Measurements from ENCODE around the gene PTH1R. TPM values are rescaled to one million over a fixed set of nuclear protein-coding genes. Genes with fewer than 3 reads are reported as not detected.
A peak's percentile ranks its signal among the peaks of the same experiment; 100 is the strongest.

PTH1R gene
- total RNA-seq, 1 donor from 2014 or later, result 10.3 TPM

DNA sequence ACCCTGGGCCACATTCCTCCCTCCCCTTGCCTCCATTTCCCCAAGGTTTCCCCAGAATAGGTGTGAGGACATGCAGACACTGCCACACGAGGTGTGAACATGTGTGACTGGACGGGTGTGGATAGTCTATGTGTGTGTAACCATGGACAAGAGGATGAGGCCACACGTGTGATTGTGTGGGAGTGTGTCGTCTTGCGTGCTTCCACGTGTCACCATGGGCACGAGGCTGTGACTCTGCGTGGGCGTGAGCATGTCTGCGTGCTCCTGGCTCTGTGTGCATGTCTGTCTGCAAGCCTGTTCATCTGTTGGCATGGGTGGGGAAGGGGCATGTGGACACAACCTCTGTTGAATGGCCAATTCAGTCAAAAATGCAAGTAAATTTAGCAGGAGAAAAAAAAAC is 8.1 kb upstream of the PTH1R start:
- H3K27me3 ChIP-seq, result no peaks in the 10 kb centered on the region
- no peaks in the 10 kb centered on the region for H3K9me3 ChIP-seq
- TF ChIP-seq, protein P1, sequence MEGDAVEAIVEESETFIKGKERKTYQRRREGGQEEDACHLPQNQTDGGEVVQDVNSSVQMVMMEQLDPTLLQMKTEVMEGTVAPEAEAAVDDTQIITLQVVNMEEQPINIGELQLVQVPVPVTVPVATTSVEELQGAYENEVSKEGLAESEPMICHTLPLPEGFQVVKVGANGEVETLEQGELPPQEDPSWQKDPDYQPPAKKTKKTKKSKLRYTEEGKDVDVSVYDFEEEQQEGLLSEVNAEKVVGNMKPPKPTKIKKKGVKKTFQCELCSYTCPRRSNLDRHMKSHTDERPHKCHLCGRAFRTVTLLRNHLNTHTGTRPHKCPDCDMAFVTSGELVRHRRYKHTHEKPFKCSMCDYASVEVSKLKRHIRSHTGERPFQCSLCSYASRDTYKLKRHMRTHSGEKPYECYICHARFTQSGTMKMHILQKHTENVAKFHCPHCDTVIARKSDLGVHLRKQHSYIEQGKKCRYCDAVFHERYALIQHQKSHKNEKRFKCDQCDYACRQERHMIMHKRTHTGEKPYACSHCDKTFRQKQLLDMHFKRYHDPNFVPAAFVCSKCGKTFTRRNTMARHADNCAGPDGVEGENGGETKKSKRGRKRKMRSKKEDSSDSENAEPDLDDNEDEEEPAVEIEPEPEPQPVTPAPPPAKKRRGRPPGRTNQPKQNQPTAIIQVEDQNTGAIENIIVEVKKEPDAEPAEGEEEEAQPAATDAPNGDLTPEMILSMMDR (IDR thresholded peaks at IDR 0.05), result no peak
- H3K27ac ChIP-seq, result no peak overlapping the region
- DNase-seq (ENCODE audit: low spot score in 2 of 2), result no peak
- intact Hi-C loops (cut with DNase I), result no loop called here
- H3K4me1 ChIP-seq, result peaks cover 24 to 41% of the 10 kb centered on the region in 2 donors
- H3K36me3 ChIP-seq, result no peaks in the 10 kb centered on the region
- no peak overlapping the region for H3K4me3 ChIP-seq

DNA sequence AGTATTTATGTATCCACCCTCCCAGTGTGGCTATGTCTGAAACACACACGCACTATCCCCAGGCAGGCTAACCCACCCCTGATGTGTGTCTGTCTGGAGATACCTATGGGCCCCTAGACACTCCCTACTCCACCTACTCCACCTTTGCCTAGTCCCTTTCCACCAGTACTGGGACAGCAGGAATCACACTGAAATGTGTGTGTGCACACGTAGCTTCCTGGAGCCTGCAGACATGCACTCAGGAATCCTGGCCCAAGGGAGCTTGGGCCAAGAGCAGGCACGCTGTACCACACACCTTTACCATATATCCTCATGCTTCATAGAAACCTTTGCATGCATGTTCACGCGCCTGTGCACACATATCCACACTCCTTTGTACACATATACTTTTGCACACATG is 6.9 kb upstream of the PTH1R start:
- TF ChIP-seq, protein P1 (IDR thresholded peaks at IDR 0.05), result no peak
- Histone ChIP-seq H3K9me3 (no peaks in the 10 kb centered on the region), H3K27me3 (no peaks in the 10 kb centered on the region), H3K27ac (no peak overlapping the region), H3K4me3 (no peak overlapping the region), H3K4me1 (peaks cover 30 to 45% of the 10 kb centered on the region in 2 donors), H3K36me3 (no peaks in the 10 kb centered on the region)
- DNase-seq (ENCODE audit: low spot score in 2 of 2), result no peak
- intact Hi-C loops (cut with DNase I), result loop anchor here (5.0 kb wide), 1 partner anchor 107 kb away; the partner anchor contains the start of genes CCDC12 and NBEAL2

DNA sequence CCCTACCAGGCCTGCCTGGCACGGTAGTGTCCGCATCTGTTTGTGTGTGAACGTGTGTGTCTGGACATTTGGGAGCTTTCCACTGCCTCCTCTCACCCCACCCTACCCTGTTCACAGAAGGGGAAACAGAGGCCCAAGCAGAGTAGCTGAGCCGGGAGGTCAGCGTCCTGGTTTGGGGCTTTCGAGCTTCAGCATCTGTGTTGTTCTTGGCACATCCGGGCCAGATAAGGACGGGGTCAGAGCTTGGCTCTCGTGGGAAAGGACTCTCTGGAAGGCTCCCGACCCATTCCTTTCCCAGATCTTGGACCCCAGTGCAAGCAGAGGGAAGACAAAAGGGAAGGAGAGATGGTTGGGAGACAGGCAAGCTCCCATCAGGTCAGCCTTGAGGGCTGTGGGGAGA is 6.3 kb upstream of the PTH1R start:
- Histone ChIP-seq H3K4me3 (no peak overlapping the region), H3K9me3 (no peaks in the 10 kb centered on the region), H3K4me1 (peaks cover 30 to 45% of the 10 kb centered on the region in 2 donors), H3K27me3 (no peaks in the 10 kb centered on the region), H3K27ac (no peak overlapping the region), H3K36me3 (no peaks in the 10 kb centered on the region)
- TF ChIP-seq, protein P1 (IDR thresholded peaks at IDR 0.05), result no peak
- intact Hi-C loops (cut with DNase I), result loop anchor here (5.0 kb wide), 1 partner anchor 106 kb away; the partner anchor contains the start of genes CCDC12 and NBEAL2
- DNase-seq (ENCODE audit: low spot score in 2 of 2), result no peak

DNA sequence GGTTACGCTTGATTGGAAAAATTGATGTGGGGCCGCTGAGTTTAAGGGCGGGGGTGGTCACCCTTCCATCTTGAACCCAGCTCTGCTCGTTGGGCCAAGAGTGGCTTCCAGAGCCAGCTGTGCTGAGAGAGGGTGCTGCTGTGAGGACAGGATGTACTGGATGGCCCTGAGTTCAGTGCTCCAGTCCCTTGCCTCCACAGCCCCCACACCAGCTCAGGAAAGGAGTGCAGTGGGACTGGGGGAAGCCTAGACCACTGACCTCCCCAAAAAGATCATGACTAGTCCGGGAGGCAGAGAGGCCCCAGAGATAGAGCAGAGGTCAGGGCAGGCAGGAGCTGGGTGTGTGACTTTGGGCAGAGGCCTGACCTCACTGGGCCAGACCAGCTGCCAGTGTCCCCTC is 4.0 kb upstream of the PTH1R start:
- peak overlapping the region; percentile 75 to 78 for H3K27ac ChIP-seq
- H3K9me3 ChIP-seq, result no peaks in the 10 kb centered on the region
- intact Hi-C loops (cut with DNase I), result loop anchor here (5.0 kb wide), 1 partner anchor 104 kb away; the partner anchor contains the start of genes CCDC12 and NBEAL2
- no peaks in the 10 kb centered on the region for H3K36me3 ChIP-seq
- H3K27me3 ChIP-seq, result no peaks in the 10 kb centered on the region
- TF ChIP-seq, protein P1 (IDR thresholded peaks at IDR 0.05), result no peak
- no peak for DNase-seq (ENCODE audit: low spot score in 2 of 2)
- H3K4me3 ChIP-seq, result no peak overlapping the region
- peaks cover 17 to 28% of the 10 kb centered on the region in 2 donors for H3K4me1 ChIP-seq

DNA sequence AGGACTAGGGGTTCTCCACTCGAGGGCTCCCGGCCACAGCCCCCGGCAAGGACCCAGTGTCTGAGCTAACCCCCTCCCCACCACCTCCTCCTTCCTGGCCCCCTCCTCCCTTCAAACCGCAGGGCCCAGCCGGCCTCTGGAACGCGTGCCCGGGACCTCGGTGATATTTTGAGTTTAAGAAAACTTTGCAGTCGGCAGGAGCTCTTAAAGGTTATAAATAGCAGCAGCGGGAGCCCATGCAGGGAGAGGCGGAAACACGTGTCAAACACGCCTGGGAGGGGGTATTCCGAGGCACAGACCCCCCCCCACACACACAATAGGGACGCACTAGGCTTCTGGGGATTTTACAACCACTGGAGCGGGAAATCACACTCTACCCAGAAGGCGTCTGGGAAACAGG is 3.1 kb upstream of the PTH1R start:
- TF ChIP-seq, protein P1 (IDR thresholded peaks at IDR 0.05), result no peak
- DNase-seq (ENCODE audit: low spot score in 2 of 2), result no peak
- intact Hi-C loops (cut with DNase I), result loop anchor here (5.0 kb wide), 1 partner anchor 103 kb away; the partner anchor contains the start of genes CCDC12 and NBEAL2
- Histone ChIP-seq H3K36me3 (no peaks in the 10 kb centered on the region), H3K27me3 (no peaks in the 10 kb centered on the region), H3K9me3 (no peaks in the 10 kb centered on the region), H3K4me3 (no peak overlapping the region), H3K27ac (peak overlapping the region; percentile 75 to 78), H3K4me1 (peaks cover 20 to 23% of the 10 kb centered on the region in 2 donors)

DNA sequence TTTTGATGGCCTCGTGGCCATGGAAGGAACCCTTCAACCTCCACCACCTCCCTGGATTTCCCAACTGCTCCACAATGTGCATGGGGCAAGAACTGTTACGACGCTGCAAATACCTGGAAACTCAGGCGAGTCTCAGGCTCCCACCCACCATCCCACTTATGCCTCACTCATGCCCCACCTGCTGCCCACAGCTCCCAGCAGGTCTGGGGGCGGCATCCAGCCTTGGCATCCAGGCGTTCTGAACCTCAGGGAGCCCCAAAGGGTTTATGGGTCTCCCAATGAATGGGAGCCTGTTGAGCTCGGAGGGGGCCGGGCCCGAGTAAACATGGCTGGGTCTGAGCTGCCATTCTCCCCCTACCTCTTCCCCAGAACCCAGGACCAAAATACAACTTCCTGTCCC is 2.0 kb upstream of the PTH1R start:
- Histone ChIP-seq H3K4me3 (no peak overlapping the region), H3K9me3 (no peaks in the 10 kb centered on the region), H3K27me3 (no peaks in the 10 kb centered on the region), H3K4me1 (peaks cover 20 to 23% of the 10 kb centered on the region in 2 donors), H3K36me3 (no peaks in the 10 kb centered on the region), H3K27ac (no peak overlapping the region)
- intact Hi-C loops (cut with DNase I), result no loop called here
- DNase-seq (ENCODE audit: low spot score in 2 of 2), result no peak
- TF ChIP-seq, protein P1 (IDR thresholded peaks at IDR 0.05), result no peak
